ENCODE data around the gene CDKAL1. TPM values are rescaled to one million over a fixed set of nuclear protein-coding genes. Genes with fewer than 3 reads are reported as not detected.
"Not testable (repeated sequence)": the region's sequence is repeated elsewhere in the genome, so short reads cannot be mapped to it uniquely, and the experiment has no call there.

CDKAL1 gene
- total RNA-seq, 1 donor from 2014 or later = 9.1 TPM

- DNase-seq = no peak
- TF ChIP-seq CTCF (IDR thresholded peaks at IDR 0.05; ENCODE audit: borderline replicate concordance) = no peak
- Histone ChIP-seq H3K4me1 (no peaks in the 10 kb centered on the region), H3K27ac (replicated peaks) (no peak overlapping the region), H3K4me3 (no peak overlapping the region), H3K9me3 (replicated peaks) (no peaks in the 10 kb centered on the region), H3K36me3 (no peaks in the 10 kb centered on the region), H3K27me3 (ENCODE audit: low read depth) (no peaks in the 10 kb centered on the region)
- intact Hi-C loops (cut with micrococcal nuclease) = no loop called here
These were observed 181.0 kb downstream of the CDKAL1 start for GRCh38 chr6:20715135-20715806.

DNA sequence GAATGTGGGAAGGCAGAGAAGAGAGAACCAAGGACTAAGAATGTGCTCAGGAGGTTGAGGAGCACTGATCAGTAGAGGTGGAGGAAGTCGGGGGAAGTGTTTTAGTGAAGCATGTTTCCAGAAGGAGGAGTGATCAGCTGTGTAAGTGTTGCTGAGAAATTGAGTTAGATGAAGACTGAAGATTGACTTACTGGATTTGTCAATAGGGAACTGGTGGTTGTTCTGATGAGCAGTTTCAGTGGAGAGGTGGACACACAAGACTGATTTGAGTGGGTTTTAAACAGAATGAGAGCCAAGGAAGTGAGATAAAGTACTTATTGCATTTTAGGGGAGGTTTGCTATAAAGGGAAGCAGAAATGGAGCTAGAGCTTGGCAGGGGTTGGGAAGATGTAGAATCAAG is 182.6 kb downstream of the CDKAL1 start:
- H3K27ac ChIP-seq (replicated peaks) = no peak overlapping the region
- H3K4me3 ChIP-seq = no peak overlapping the region
- H3K36me3 ChIP-seq = no peaks in the 10 kb centered on the region
- no peaks in the 10 kb centered on the region for H3K27me3 ChIP-seq (ENCODE audit: low read depth)
- no peak for DNase-seq
- H3K9me3 ChIP-seq (replicated peaks) = peaks cover 6% of the 10 kb centered on the region
- TF ChIP-seq CTCF (IDR thresholded peaks at IDR 0.05; ENCODE audit: borderline replicate concordance) = no peak
- H3K4me1 ChIP-seq = no peaks in the 10 kb centered on the region
- intact Hi-C loops (cut with micrococcal nuclease) = no loop called here

DNA sequence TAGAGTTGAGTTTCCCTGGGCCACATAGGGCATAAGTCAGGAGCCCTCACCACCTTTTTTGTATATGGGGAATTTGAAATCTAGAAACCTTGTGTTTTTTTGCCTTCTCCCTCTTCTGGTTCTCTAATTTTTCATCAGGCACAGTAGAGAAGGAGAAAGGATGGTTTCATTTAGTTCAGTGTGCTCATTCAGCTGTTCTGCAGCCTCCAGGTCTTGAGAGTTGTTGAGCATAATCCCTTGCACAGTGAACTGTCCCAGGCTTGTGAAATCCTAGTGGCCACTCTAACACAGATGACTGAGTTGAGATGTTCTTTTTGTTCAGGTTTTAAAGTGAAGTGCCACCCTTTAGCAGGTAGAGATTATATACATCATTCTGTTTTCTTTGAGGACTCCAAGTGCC is 183.5 kb downstream of the CDKAL1 start:
- DNase-seq = no peak
- H3K27ac ChIP-seq (replicated peaks) = no peak overlapping the region
- no peaks in the 10 kb centered on the region for H3K4me1 ChIP-seq
- TF ChIP-seq CTCF (IDR thresholded peaks at IDR 0.05; ENCODE audit: borderline replicate concordance) = no peak
- no peaks in the 10 kb centered on the region for H3K36me3 ChIP-seq
- H3K9me3 ChIP-seq (replicated peaks) = peaks cover 6% of the 10 kb centered on the region
- no peaks in the 10 kb centered on the region for H3K27me3 ChIP-seq (ENCODE audit: low read depth)
- intact Hi-C loops (cut with micrococcal nuclease) = no loop called here
- H3K4me3 ChIP-seq = no peak overlapping the region

DNA sequence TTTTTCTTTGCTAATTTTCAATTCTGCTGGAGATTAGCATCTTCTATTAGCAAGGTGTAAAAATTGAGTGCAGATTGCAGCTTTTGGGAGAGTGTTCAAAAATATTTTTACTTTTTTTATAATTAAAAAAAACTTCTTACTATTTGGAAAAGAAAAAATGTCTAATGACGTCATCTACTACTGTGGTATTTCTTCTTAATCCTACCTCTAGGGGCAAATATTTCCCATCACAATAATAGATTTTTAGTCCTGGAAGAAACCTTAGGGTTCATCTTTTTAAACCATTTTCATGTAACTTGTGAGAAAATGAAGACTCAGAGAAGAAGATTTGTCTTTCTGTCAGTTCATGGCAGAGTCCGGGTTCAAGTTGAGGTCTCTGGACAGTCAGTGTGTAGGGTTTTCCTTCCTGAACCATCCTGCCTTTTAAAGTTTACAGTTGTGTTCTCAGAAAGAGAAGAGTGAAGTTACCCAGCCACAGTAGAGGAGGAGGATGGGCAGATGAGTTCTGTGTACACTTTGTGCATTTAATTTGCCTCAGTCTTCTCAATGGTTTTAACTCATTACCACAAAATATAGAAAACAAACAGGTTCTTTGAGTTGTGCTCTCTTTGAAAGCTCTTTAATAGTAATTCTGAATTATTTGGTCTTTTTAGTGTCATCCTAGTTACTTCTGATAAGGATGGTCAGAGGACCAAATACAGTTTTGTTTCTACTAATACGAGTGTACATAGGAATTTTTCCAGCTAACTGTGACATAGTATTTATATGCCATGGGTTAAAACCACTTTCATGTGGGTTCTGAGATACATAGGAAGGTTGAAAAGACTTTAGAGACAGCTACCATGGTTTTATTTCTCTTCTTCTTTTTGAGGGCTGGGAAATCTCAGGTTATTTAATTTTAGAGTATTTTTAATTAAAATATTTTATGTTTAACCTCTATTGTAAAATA is 184.7 kb downstream of the CDKAL1 start:
- Histone ChIP-seq H3K9me3 (replicated peaks) (peaks cover 6% of the 10 kb centered on the region), H3K27ac (replicated peaks) (no peak overlapping the region), H3K4me3 (no peak overlapping the region), H3K36me3 (no peaks in the 10 kb centered on the region), H3K4me1 (no peaks in the 10 kb centered on the region), H3K27me3 (ENCODE audit: low read depth) (no peaks in the 10 kb centered on the region)
- DNase-seq = no peak
- intact Hi-C loops (cut with micrococcal nuclease) = no loop called here
- no peak for TF ChIP-seq CTCF (IDR thresholded peaks at IDR 0.05; ENCODE audit: borderline replicate concordance)

DNA sequence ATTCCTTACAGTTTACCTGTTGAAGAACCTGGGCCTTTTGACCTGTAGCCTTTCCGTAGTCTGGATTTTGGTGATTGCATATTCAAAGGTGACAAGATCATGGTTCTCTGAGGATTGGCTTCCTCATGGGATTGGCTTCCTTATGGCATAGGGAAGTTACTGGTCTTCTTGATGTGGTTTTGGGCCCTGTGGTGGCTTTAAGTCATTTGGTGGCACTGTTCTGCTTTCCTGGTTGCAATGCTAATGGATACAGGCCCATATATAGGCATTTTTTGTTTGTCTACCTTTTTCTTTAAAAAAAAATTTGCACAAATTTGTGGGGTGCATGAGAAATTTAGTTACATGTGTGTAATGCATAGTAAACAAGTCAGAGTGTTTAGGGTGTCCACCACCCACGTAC is 185.7 kb downstream of the CDKAL1 start:
- Histone ChIP-seq H3K27me3 (ENCODE audit: low read depth) (no peaks in the 10 kb centered on the region), H3K4me1 (no peaks in the 10 kb centered on the region), H3K36me3 (no peaks in the 10 kb centered on the region), H3K9me3 (replicated peaks) (peaks cover 6% of the 10 kb centered on the region), H3K27ac (replicated peaks) (no peak overlapping the region), H3K4me3 (no peak overlapping the region)
- intact Hi-C loops (cut with micrococcal nuclease) = no loop called here
- TF ChIP-seq CTCF (IDR thresholded peaks at IDR 0.05; ENCODE audit: borderline replicate concordance) = no peak
- DNase-seq = no peak

- H3K9me3 ChIP-seq (replicated peaks); H3K4me1 ChIP-seq; H3K27me3 ChIP-seq (ENCODE audit: low read depth); DNase-seq; H3K4me3 ChIP-seq; H3K36me3 ChIP-seq; H3K27ac ChIP-seq (replicated peaks); intact Hi-C loops (cut with micrococcal nuclease): not testable (repeated sequence)
These were observed 186.9 kb downstream of the CDKAL1 start for GRCh38 chr6:20721121-20721520.
